ENCODE results near the gene WDR44. TPM values are rescaled to one million over a fixed set of nuclear protein-coding genes. Genes with fewer than 3 reads are reported as not detected.

The WDR44 gene
- total RNA-seq, 1 experiment from 2014 or later = 12.4 TPM

GRCh38 chrX:118373538-118373937 is 27.6 kb downstream of the WDR44 start:
- no peak for DNase-seq (ENCODE audit: low spot score)
- Histone ChIP-seq H3K27ac (ENCODE audit: low read depth, low read length, poor library complexity, severe bottlenecking) (no peak overlapping the region), H3K4me1 (ENCODE audit: insufficient read depth, low read length, poor library complexity, severe bottlenecking) (no peaks in the 10 kb centered on the region), H3K9me3 (ENCODE audit: low read depth, low read length, poor library complexity, severe bottlenecking) (no peaks in the 10 kb centered on the region), H3K4me3 (ENCODE audit: low read depth, low read length, poor library complexity, severe bottlenecking) (no peak overlapping the region), H3K27me3 (replicated peaks; ENCODE audit: insufficient read depth, low read depth, low read length, poor library complexity) (no peaks in the 10 kb centered on the region), H3K36me3 (ENCODE audit: insufficient read depth, low read length, poor library complexity, severe bottlenecking) (no peaks in the 10 kb centered on the region)
- intact Hi-C loops (cut with micrococcal nuclease; ENCODE audit: unreplicated experiment) = no loop called here
- no TSS peak for BruUV-seq (replicated peaks)
- TF ChIP-seq CTCF (conservative IDR thresholded peaks at IDR 0.05; ENCODE audit: low read depth, low read length) = no peak
- TF ChIP-seq EZH2 (IDR thresholded peaks at IDR 0.05; ENCODE audit: borderline replicate concordance, low read depth, low read length, poor library complexity, severe bottlenecking) = no peak
- ChIA-PET CTCF (no interaction called here), POLR2A (ENCODE audit: low non-redundant PET) (no interaction called here)

DNA sequence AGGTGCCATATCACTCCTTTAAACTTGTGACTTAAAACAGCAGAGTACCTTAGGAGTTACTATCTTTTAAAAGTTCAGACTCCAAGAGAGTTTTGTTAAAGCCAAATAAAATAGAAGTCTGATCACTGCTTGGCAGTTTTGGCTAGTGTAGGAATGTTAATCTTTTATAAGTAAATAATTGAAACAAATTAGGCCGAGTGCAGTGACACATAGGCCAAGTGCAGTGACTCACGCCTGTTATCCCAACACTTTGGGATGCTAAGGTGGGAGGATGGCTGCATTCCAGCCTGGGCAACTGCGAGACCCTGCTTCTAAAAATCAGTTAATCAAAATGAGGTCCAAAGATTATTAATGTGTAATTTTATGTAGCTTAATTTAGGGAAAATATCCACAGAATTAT is 37.2 kb downstream of the WDR44 start:
- no peaks in the 10 kb centered on the region for H3K9me3 ChIP-seq (ENCODE audit: low read depth, low read length, poor library complexity, severe bottlenecking)
- POLR2A ChIA-PET (ENCODE audit: low non-redundant PET) = no interaction called here
- intact Hi-C loops (cut with micrococcal nuclease; ENCODE audit: unreplicated experiment) = no loop called here
- DNase-seq (ENCODE audit: low spot score) = no peak
- CTCF ChIA-PET = no interaction called here
- TF ChIP-seq EZH2 (IDR thresholded peaks at IDR 0.05; ENCODE audit: borderline replicate concordance, low read depth, low read length, poor library complexity, severe bottlenecking) (no peak), CTCF (conservative IDR thresholded peaks at IDR 0.05; ENCODE audit: low read depth, low read length) (no peak)
- BruUV-seq (replicated peaks) = no TSS peak
- H3K27me3 ChIP-seq (replicated peaks; ENCODE audit: insufficient read depth, low read depth, low read length, poor library complexity) = no peaks in the 10 kb centered on the region
- no peaks in the 10 kb centered on the region for H3K36me3 ChIP-seq (ENCODE audit: insufficient read depth, low read length, poor library complexity, severe bottlenecking)
- H3K4me3 ChIP-seq (ENCODE audit: low read depth, low read length, poor library complexity, severe bottlenecking) = no peak overlapping the region
- no peak overlapping the region for H3K27ac ChIP-seq (ENCODE audit: low read depth, low read length, poor library complexity, severe bottlenecking)
- no peaks in the 10 kb centered on the region for H3K4me1 ChIP-seq (ENCODE audit: insufficient read depth, low read length, poor library complexity, severe bottlenecking)

GRCh38 chrX:118392716-118393115 is 46.8 kb downstream of the WDR44 start:
- H3K36me3 ChIP-seq (ENCODE audit: insufficient read depth, low read length, poor library complexity, severe bottlenecking) = no peaks in the 10 kb centered on the region
- CTCF ChIA-PET = no interaction called here
- no peaks in the 10 kb centered on the region for H3K9me3 ChIP-seq (ENCODE audit: low read depth, low read length, poor library complexity, severe bottlenecking)
- intact Hi-C loops (cut with micrococcal nuclease; ENCODE audit: unreplicated experiment) = no loop called here
- H3K27me3 ChIP-seq (replicated peaks; ENCODE audit: insufficient read depth, low read depth, low read length, poor library complexity) = no peaks in the 10 kb centered on the region
- no TSS peak for BruUV-seq (replicated peaks)
- no peak for DNase-seq (ENCODE audit: low spot score)
- no peak overlapping the region for H3K4me3 ChIP-seq (ENCODE audit: low read depth, low read length, poor library complexity, severe bottlenecking)
- no peak overlapping the region for H3K27ac ChIP-seq (ENCODE audit: low read depth, low read length, poor library complexity, severe bottlenecking)
- no peaks in the 10 kb centered on the region for H3K4me1 ChIP-seq (ENCODE audit: insufficient read depth, low read length, poor library complexity, severe bottlenecking)
- TF ChIP-seq CTCF (conservative IDR thresholded peaks at IDR 0.05; ENCODE audit: low read depth, low read length) (no peak), EZH2 (IDR thresholded peaks at IDR 0.05; ENCODE audit: borderline replicate concordance, low read depth, low read length, poor library complexity, severe bottlenecking) (no peak)
- POLR2A ChIA-PET (ENCODE audit: low non-redundant PET) = no interaction called here
